Measurements from ENCODE around the gene PFN3.

Gene PFN3

GRCh38 chr5:177430140-177430951 lies 29.9 kb upstream of the PFN3 start:
- Histone ChIP-seq H3K36me3 (ENCODE audit: control insufficient read depth, insufficient read depth, low read length) (peaks cover 13% of the 10 kb centered on the region), H3K27me3 (ENCODE audit: control insufficient read depth, insufficient read depth, low read length, poor library complexity, severe bottlenecking) (no peaks in the 10 kb centered on the region), H3K27ac (ENCODE audit: insufficient read depth, low read depth, low read length, poor library complexity, severe bottlenecking) (no peak overlapping the region), H3K4me1 (ENCODE audit: control insufficient read depth, insufficient read depth, low read length) (peaks cover 12% of the 10 kb centered on the region), H3K4me3 (ENCODE audit: insufficient read depth, low read depth, low read length) (no peak overlapping the region), H3K9me3 (ENCODE audit: control insufficient read depth, low read length) (no peaks in the 10 kb centered on the region)
- WGBS, 2 experiments = 92 to 93% methylated on average over 26 of the region's 26 CpGs

- Histone ChIP-seq H3K4me3 (ENCODE audit: insufficient read depth, low read depth, low read length) (no peak overlapping the region), H3K4me1 (ENCODE audit: control insufficient read depth, insufficient read depth, low read length) (peaks cover 12% of the 10 kb centered on the region), H3K36me3 (ENCODE audit: control insufficient read depth, insufficient read depth, low read length) (peaks cover 13% of the 10 kb centered on the region), H3K9me3 (ENCODE audit: control insufficient read depth, low read length) (no peaks in the 10 kb centered on the region), H3K27me3 (ENCODE audit: control insufficient read depth, insufficient read depth, low read length, poor library complexity, severe bottlenecking) (no peaks in the 10 kb centered on the region), H3K27ac (ENCODE audit: insufficient read depth, low read depth, low read length, poor library complexity, severe bottlenecking) (no peak overlapping the region)
- WGBS, 2 experiments = 89 to 91% methylated on average over 6 of the region's 6 CpGs
Observed at GRCh38 chr5:177429248-177430040, 29.0 kb upstream of the PFN3 start.

- 87 to 90% methylated on average over 10 of the region's 10 CpGs for WGBS, 2 experiments
Observed at GRCh38 chr5:177428574-177429217, 28.2 kb upstream of the PFN3 start.

GRCh38 chr5:177427919-177428573 lies 27.6 kb upstream of the PFN3 start:
- Histone ChIP-seq H3K27me3 (ENCODE audit: control insufficient read depth, insufficient read depth, low read length, poor library complexity, severe bottlenecking) (no peaks in the 10 kb centered on the region), H3K4me3 (ENCODE audit: insufficient read depth, low read depth, low read length) (peak overlapping the region; percentile 87), H3K4me1 (ENCODE audit: control insufficient read depth, insufficient read depth, low read length) (peaks cover 12% of the 10 kb centered on the region), H3K27ac (ENCODE audit: insufficient read depth, low read depth, low read length, poor library complexity, severe bottlenecking) (no peak overlapping the region), H3K36me3 (ENCODE audit: control insufficient read depth, insufficient read depth, low read length) (peaks cover 6% of the 10 kb centered on the region), H3K9me3 (ENCODE audit: control insufficient read depth, low read length) (no peaks in the 10 kb centered on the region)
- WGBS, 2 experiments = 89 to 93% methylated on average over 11 of the region's 11 CpGs

More at GRCh38 chr5:177428574-177429217, 28.2 kb upstream of the PFN3 start:
- no peaks in the 10 kb centered on the region for H3K9me3 ChIP-seq (ENCODE audit: control insufficient read depth, low read length)
- peaks cover 9% of the 10 kb centered on the region for H3K36me3 ChIP-seq (ENCODE audit: control insufficient read depth, insufficient read depth, low read length)
- peaks cover 12% of the 10 kb centered on the region for H3K4me1 ChIP-seq (ENCODE audit: control insufficient read depth, insufficient read depth, low read length)
- no peaks in the 10 kb centered on the region for H3K27me3 ChIP-seq (ENCODE audit: control insufficient read depth, insufficient read depth, low read length, poor library complexity, severe bottlenecking)
- no peak overlapping the region for H3K4me3 ChIP-seq (ENCODE audit: insufficient read depth, low read depth, low read length)
- H3K27ac ChIP-seq (ENCODE audit: insufficient read depth, low read depth, low read length, poor library complexity, severe bottlenecking) = no peak overlapping the region

- Histone ChIP-seq H3K4me1 (ENCODE audit: control insufficient read depth, insufficient read depth, low read length) (peaks cover 12% of the 10 kb centered on the region), H3K9me3 (ENCODE audit: control insufficient read depth, low read length) (no peaks in the 10 kb centered on the region), H3K27ac (ENCODE audit: insufficient read depth, low read depth, low read length, poor library complexity, severe bottlenecking) (no peak overlapping the region), H3K4me3 (ENCODE audit: insufficient read depth, low read depth, low read length) (peak overlapping the region; percentile 87), H3K27me3 (ENCODE audit: control insufficient read depth, insufficient read depth, low read length, poor library complexity, severe bottlenecking) (no peaks in the 10 kb centered on the region), H3K36me3 (ENCODE audit: control insufficient read depth, insufficient read depth, low read length) (no peaks in the 10 kb centered on the region)
- 26 to 31% methylated on average over 11 of the region's 11 CpGs for WGBS, 2 experiments
Observed at GRCh38 chr5:177427211-177427822, 26.9 kb upstream of the PFN3 start.

- WGBS, 2 experiments = 1% methylated on average over 82 of the region's 82 CpGs
- no peaks in the 10 kb centered on the region for H3K36me3 ChIP-seq (ENCODE audit: control insufficient read depth, insufficient read depth, low read length)
Observed at GRCh38 chr5:177426566-177427210, 26.2 kb upstream of the PFN3 start, which contains the start of gene GRK6. TSS of gene GRK6 (plus strand) at chr5:177426676. CDS start at chr5:177426846, 170 bp downstream.

GRCh38 chr5:177425801-177426565 lies 25.5 kb upstream of the PFN3 start:
- H3K27ac ChIP-seq (ENCODE audit: insufficient read depth, low read depth, low read length, poor library complexity, severe bottlenecking) = peak overlapping the region; percentile 91
- 1% methylated on average over 52 of the region's 52 CpGs for WGBS, 2 experiments

More at GRCh38 chr5:177426566-177427210, 26.2 kb upstream of the PFN3 start, which contains the start of gene GRK6:
- Histone ChIP-seq H3K27ac (ENCODE audit: insufficient read depth, low read depth, low read length, poor library complexity, severe bottlenecking) (peak within 1 kb of the TSS; percentile 91), H3K4me3 (ENCODE audit: insufficient read depth, low read depth, low read length) (peak within 1 kb of the TSS; percentile 87), H3K27me3 (ENCODE audit: control insufficient read depth, insufficient read depth, low read length, poor library complexity, severe bottlenecking) (no peaks in the 10 kb centered on the region), H3K9me3 (ENCODE audit: control insufficient read depth, low read length) (no peaks in the 10 kb centered on the region), H3K4me1 (ENCODE audit: control insufficient read depth, insufficient read depth, low read length) (peaks cover 12% of the 10 kb centered on the region)

GRCh38 chr5:177425196-177425800 lies 24.8 kb upstream of the PFN3 start:
- 67% methylated on average over 13 of the region's 13 CpGs for WGBS, 2 experiments
- Histone ChIP-seq H3K9me3 (ENCODE audit: control insufficient read depth, low read length) (no peaks in the 10 kb centered on the region), H3K36me3 (ENCODE audit: control insufficient read depth, insufficient read depth, low read length) (no peaks in the 10 kb centered on the region), H3K27me3 (ENCODE audit: control insufficient read depth, insufficient read depth, low read length, poor library complexity, severe bottlenecking) (no peaks in the 10 kb centered on the region), H3K4me1 (ENCODE audit: control insufficient read depth, insufficient read depth, low read length) (peaks cover 12% of the 10 kb centered on the region), H3K27ac (ENCODE audit: insufficient read depth, low read depth, low read length, poor library complexity, severe bottlenecking) (peak overlapping the region; percentile 91), H3K4me3 (ENCODE audit: insufficient read depth, low read depth, low read length) (peak overlapping the region; percentile 58)

More at GRCh38 chr5:177425801-177426565, 25.5 kb upstream of the PFN3 start:
- Histone ChIP-seq H3K4me3 (ENCODE audit: insufficient read depth, low read depth, low read length) (peak overlapping the region; percentile 58), H3K9me3 (ENCODE audit: control insufficient read depth, low read length) (no peaks in the 10 kb centered on the region), H3K27me3 (ENCODE audit: control insufficient read depth, insufficient read depth, low read length, poor library complexity, severe bottlenecking) (no peaks in the 10 kb centered on the region), H3K4me1 (ENCODE audit: control insufficient read depth, insufficient read depth, low read length) (peaks cover 12% of the 10 kb centered on the region), H3K36me3 (ENCODE audit: control insufficient read depth, insufficient read depth, low read length) (no peaks in the 10 kb centered on the region)
